Right lung (tissue), 5 donors: Measurements from ENCODE around the gene NDUFAF8. TPM values are rescaled to one million over a fixed set of nuclear protein-coding genes. Genes with fewer than 3 reads are reported as not detected.
A peak's percentile ranks its signal among the peaks of the same experiment; 100 is the strongest.

Source experiments
- DNase-seq, 2 donors: peaks; one replicate each; pipeline ENCODE4 v3.0.0-alpha.2; 2013
- polyA plus RNA-seq, 5 donors: library from polyadenylated mRNA; unstranded; fragments of 120-200 nt; gene quantifications; one replicate each; pipeline versions ENCODE4 v1.2.1 to v1.2.3, GENCODE V29; 2013; ENCODE audit warnings: inconsistent platforms in 1 of 5, low replicate concordance in 1 of 5; ENCODE audit not compliant: insufficient read length in 5 of 5, insufficient read depth in 1 of 5

NDUFAF8 gene
- polyA plus RNA-seq, 5 donors = 37.7 to 56.8 (median 41.3) TPM

DNA sequence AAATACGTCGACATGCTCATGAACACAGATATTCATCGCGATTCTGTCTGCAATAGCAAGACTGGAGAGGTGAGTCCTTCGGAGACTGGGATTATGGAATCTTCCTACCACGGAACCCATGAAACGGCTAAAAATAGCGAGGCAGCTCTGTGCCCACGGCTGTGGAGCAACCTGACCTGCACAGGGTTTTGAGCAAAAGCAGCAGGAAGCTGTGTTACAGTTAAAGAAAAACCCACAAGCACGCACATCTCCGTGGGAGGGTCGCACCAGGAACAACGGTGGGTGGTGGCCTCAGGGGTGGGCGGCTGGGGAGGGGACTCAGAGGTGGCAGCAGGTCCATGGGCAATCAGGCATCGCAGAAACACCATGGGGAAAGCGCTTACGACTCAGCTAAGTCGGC is 31.2 kb downstream of the NDUFAF8 start:
- no peak for DNase-seq

DNA sequence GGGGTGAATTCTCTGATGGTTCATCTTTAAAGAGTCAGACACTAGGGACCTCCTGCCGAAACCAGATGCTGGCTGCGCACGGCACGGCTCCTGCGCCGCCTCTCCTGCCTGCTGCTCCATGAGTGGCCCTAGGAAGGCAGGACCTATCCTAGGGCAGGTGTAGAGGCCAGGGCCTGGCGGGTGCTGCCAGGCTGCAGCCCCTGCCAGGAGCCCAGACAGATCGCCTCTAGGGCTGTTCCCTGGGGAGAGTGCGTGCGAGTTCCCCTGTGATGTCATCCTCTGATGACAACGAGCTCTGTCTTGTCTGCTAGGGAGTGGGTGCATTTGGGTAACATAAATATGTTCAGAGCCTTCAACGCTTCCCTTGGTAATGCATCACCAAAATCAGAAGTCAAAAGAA is 32.1 kb downstream of the NDUFAF8 start:
- DNase-seq = no peak

DNA sequence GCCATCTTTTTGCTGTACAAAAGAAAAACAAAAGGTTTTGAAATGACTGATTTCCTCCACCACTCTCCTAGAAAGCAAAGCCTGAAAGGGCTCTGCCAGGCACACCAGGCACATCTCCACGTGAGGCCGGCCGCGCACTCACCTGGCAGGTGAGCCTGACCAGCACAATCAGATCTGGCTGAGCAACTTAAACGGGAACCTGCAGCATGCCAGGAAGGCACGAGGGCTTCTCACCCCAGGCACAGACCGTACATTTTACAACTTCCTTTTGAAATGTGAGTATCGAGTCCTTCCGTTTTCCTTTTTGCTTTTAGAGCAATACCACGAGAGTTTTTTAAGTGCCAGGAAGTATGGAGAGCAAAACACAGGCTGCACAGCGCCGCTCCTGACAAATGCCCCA is 33.5 kb downstream of the NDUFAF8 start:
- no peak for DNase-seq

DNA sequence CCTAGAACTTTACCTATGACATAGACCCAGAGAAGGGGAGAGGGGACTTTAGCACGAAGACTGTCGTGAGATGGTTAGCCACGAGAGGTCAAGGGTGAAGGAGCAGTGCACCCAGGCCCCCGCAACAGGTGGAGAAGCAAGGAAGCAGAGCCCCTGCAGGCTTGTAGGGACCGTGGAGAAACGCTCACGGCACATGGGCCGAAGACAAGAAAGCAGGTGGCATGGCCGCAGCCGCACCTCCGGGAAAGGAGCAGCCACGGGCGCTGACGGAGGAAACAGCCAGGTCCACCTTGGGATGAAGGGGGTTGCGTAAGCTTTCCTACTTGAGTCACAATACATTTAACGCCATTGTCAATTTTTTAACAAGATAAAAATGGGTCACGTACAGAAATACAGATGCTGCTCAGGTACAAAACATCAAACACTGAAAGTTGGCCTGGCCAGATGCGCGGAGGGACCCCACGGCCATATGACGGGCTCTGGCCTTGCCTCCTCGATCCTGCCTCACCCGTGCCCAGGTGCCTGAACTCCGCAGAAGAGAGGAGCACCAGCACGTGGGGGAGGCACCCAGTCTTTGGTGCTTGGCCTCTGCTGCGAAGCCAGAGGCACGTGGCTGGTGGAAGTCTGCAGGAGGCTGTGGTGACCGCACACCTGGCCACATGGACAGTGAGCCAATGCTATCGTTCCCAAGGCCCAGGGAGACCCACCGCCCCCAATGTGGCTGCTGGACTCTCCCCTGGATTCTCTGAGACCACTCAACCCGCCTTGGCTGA is 34.8 kb downstream of the NDUFAF8 start:
- no peak for DNase-seq

DNA sequence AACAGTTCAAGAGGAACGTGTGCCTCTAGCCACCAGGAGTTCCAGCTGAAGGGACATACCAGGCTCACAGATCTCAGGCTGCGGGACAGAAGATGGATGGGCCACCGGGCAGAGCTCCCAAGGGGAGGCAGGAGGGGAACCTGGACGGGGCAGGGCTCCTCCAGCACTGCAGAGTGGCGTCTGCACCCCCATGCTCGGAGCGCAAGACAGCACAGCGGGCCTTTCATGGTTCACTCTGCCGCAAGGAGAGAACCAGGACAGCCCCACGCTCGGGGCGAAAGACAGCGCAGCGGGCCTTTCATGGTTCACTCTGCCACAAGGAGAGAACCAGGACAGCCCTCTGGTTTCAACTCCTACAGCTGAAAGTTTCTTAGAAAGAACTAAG is 35.3 kb downstream of the NDUFAF8 start:
- DNase-seq = no peak

DNA sequence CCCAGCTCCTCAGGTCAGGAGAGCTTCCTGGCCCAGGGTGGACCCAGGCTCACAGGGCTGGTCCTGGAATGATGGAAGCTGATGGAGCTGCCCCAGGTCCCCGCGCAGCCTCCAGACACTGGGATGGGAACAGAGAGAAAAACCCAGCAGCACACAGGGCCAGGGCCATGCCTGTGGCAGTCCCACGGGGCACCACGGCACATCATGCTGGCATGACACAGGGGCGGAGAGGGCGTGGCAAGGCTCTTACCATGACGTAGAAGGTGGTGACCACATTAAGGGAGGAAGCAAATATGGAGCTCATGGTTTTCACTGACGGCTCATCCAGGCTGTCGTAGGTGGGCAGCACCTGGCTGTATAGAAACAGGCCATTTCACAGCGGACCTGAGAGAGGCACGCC is 37.7 kb downstream of the NDUFAF8 start:
- no peak for DNase-seq

DNA sequence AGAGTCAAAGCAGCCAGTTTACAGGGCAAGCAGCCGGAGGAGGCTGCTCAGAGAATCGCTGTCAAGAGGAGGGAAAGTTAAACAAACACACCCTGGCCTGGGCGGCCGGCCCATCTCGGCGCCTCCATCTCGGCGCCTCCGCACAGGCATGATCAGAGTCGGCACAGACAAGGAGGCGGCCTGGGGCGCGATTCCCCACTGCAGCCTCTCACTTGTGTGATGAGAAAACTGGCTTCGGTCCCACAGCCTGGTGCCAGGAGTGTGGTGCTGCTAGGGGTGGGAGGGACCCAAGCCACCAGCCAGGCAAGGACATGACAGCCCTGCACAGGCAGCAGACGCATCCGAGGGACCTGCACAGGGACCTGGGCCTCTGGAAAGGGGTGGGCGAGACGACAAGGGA is 38.3 kb downstream of the NDUFAF8 start:
- peak; percentile 70 to 80 for DNase-seq

DNA sequence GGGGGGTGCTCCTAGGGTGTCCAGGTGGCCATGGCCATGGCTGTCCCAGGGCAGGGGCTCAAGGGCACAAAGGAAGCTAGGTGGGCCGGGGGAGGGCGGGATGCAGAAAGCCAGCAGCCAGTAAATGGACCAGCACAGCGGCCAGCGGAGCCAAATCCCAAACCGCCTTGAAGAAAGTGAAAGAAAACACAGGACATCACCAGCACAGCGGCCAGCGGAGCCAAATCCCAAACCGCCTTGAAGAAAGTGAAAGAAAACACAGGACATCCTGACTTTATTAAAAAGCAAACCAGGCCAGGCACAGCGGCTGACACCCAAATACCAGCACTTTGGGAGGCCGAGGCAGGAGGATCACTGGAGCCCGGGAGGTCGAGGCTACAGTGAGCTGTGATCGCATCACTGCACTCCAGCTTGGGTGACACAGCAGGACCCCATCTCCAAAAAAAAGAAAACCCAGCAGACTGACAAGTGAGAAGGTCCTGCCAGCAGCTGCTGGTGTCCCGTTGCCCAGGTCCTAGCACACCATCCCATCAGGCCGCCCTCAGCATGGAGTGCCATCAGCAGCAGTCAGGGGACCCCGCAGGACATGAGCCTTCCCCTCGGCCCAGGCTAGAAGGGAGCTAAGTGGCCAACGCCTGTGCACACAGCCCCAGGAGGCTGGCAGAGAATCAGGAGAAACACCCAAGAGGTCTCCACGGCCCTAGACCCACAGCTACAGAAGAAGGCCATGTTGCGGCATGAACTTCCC is 39.0 kb downstream of the NDUFAF8 start:
- DNase-seq = no peak

DNA sequence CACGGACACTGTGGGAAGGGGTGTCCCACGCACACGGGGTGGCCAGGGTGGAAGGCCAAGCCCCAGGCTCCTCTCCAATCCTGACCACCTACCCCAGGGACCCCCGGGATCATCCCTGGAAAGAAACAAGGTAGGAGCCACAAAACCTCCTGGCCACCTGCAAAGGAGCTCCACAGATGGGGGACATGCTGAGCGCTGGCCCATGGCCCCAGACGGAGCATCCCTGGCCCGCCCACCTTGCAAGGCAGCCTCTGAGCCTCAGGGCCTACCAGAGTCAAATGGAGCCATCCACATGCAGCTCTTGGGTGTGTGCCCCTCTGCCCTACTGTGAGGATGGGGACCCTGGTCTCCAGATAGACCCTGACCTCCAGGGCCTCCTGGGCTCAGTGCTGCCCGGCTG is 39.7 kb downstream of the NDUFAF8 start:
- no peak for DNase-seq

DNA sequence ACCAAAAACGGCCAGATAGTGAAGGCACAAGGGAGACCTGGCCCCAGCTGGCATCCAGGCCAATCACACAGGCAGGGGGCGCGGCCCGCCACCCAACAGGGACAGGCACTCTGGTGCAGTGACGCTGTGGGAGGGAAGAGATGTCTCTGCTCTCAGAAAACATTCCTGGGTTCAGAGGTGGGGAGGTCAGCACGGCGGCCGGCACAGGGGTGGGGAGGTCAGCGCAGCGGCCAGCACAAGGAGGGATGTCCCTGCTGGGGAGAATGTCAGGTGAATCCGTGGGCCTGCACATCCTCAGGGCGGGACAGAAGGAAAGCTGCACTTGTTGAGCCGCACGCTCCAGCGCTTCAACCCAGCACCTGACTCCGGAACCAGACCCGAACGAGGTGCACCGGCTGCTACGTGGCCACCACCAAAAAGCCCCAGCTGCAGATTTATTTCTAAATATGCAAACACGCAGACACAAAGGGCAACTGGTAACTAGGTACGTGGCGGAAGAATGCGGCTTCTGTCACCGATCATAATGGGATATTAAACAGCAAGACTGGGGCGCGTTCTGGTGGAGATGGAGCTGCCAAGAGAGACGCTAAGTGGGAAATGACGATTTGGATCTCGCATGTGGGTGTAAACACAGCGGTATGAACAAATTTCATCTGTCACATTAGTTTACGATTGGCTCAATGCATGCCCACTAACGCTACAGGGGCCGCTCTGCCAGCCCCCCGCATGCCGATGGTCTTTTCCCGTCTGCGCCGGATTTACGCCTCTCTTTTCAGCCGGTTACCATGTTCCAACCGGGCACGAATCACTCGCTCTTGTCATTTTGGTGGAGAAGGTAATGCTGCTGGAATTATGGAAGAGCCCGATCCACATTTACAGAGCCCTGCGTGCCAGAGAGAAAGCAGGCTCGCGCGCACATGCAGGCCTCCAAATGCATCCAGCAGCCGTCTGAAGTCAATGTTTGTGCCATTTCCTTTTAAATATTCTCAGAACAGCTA is 40.5 kb downstream of the NDUFAF8 start:
- no peak for DNase-seq

DNA sequence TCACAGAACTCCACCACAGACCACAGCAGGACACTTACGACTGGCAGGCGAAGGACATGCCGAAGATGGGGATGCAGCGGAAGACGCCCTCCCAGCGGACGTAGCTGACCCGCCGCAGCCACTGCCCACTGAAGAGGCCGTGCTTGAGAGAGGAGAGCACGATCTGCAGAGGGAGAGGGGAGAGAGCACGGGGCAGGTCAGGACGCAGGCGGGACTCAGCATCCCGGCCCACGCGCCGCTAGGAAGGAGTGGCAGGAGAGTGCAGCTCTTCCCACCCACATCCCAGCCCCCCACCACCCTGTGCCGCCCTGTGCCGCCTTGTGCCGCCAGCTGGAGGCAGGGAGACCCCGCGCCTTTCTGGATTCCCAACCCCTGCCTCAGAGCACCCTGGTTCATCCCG is 41.5 kb downstream of the NDUFAF8 start:
- no peak for DNase-seq

DNA sequence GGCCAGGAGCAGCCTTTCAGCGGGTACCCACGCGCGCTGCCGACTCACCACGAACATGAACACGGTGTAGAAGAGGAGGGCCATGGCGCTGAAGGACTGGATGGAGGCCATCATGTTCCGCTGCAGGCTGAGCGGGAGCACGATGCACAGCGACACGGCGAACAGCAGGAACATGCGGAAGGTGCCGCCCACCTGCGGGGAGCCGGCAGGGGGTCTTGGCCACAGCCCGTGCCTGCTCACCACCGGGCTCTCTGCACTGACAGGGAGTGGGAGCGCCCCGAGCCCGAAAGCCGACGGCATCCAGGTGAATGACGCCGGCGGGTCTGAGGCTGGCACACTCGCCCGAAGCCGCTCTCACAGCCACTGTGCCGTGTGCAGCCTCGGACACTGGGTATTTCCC is 43.0 kb downstream of the NDUFAF8 start:
- DNase-seq = no peak

DNA sequence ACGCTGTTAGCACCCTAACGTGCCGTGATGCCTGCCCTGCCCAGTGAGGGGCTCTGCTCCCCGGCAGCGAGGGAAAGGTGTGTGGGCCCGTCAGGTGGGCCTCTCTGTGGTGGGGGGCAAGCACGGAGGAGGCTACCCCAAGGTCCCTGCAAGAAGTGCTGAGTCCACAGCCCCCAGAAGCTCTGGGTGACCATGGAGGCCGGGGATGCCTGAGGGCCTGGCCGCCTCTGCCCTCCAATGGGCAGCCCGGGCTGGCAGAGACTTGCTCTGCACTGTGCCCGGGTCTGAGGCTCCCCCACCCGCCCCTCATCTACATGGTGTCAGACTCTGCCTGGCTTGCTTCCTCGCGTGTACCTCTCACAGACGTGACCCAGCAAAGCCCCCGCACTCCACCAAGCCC is 43.8 kb downstream of the NDUFAF8 start:
- no peak for DNase-seq

DNA sequence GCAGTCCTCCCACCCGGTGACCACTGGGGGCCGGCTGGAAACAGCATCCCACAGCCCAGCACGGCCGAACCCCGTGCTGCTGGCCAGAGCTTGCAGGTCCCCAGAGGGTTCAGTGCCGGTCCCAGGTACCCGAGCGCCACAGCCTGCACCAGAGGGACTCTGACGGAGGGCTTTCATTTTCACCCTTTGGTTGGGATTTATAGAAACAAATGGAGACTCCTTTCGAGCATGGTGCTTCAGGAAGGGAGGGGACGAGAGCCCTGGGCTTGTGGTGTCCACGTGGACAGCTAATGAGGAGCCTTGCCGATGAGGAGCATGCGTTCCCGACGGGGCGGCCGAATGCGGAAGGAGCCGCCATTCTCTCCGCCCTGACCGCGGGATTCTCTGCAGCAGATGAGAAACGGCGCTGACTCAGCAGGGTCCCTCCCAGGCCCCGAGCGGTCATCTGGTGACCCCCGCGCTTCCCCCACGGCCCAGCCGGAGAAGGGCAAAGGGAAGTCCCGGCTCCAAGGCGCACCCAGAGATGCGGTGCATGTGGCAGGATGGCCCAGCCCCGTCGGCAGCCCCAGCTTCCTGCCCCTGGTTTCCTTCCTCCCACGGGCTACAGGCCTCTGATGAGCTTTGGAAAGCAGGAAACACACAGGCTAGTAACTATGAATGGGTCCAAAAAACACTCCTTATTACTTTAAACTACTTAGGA is 46.2 kb downstream of the NDUFAF8 start:
- DNase-seq = peak in 1 of 2 donors; percentile 43

DNA sequence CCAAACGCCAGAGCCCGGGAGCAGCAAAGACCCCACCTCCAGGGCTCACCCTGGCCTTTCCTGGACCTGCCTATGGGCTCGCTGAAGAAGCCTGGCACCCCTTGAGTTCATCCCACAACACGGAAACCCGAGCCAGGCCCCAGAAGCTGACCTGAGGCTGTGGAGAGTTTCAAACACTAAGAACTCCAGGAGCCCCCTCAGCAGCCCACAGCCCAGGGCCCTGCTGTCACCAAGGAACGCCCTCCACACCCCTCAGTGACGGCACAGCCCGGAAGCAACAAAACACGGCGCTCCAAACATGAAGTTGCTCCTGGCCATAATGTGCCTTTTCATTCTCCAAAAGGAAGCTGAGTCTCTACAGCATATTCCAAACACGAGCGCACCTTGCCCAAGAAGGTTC is 46.8 kb downstream of the NDUFAF8 start:
- no peak for DNase-seq

DNA sequence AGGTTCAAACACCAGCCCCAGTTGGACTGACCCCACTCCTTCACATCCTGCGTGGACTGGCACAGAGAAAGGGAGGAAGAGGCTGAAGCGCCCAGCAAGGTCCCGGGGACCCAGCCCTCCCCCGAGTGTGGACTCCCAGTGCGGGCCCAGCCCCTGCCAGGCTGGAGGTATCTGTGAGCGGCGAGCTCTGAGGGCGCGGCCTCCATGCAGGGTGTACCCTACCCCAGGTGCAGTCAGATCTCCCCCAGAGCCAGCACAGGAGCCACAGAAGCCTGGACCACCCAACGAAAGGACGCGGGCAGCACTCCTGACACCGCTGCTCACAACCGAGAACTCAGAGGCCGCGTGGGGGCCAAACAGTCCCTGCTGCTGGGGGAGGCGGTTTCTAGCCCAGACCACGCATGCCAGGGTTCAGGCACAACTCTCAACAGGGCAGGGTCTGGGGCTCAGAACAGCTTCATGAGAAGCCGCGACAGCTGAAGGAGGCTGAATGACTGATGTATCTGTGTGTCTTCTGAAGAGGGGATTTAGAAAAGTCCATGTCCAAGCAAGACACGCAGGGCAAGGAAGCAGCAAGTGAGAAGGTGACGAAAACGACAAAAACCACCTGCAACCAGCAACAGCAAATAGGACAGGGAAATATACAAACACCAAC is 47.5 kb downstream of the NDUFAF8 start:
- DNase-seq = no peak

DNA sequence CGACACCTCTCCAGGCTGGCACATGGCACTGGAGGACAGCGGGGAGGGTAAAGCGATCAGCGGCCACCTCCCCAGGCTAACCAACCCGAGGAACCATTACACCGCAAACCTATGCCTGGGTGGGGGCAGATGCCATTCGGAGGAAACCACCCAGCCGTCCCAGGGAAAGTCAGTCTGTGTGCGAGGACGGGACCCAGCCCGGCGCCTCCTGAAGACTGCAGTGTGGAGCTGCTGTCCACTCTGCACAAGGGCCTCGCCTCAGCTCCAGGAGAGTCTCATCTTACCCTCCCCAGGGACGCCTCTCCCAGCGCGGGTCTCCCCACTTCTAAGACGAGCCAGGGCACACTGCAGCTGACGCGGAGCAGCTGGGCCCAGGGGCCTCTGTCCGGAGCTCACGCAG is 48.0 kb downstream of the NDUFAF8 start:
- DNase-seq = no peak

DNA sequence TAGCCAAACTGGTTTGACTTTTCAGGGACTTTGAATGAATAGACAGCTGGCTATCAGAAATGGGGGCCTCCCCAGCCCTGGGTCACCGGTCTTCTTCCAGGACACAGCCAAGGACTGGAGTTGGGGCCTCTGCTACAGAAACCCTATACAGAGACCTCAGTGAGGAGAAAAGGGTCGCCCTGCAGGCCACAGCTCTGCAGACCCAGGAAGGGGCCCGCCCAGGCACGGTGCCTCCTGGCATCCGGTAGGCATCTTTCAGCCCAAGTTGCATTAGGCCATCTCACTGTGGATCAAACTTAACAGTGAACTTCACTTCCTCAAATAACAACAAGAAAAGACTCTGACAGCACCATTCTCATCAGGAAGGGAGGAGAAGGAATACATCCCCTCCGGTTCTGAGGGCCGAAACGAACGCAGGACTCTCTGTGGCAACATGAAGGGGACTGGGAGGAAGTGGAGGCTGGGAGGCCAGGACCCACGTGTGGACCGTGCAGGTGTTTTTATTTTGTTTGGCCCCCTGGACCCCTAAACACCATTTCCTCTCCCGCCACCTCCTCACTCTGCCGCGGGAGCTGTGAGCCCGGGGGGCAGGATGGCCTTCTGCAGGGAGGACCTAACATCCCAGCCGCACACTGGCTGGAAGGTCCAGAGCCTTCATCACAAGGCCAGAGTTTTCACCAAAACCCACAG is 48.8 kb downstream of the NDUFAF8 start:
- DNase-seq = no peak

DNA sequence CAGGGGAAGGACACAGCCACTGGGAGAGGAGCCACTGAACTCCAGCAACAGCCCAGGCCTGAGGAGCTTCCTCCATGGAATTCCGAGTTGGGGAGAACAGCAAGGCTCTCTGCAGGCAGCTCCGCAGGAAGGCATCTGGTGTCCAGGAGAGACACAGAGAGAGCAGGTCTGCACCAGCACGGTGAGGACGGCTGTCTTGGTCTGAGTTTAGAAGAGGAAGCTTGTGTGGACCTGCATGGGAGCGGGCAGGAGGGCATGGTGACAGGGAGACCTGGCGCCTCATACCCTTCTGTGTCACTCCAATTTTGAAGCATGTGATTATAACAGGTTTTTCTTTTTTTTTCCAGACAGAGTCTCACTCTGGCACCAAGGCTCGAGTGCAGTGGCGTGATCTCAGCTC is 49.6 kb downstream of the NDUFAF8 start:
- DNase-seq = no peak

DNA sequence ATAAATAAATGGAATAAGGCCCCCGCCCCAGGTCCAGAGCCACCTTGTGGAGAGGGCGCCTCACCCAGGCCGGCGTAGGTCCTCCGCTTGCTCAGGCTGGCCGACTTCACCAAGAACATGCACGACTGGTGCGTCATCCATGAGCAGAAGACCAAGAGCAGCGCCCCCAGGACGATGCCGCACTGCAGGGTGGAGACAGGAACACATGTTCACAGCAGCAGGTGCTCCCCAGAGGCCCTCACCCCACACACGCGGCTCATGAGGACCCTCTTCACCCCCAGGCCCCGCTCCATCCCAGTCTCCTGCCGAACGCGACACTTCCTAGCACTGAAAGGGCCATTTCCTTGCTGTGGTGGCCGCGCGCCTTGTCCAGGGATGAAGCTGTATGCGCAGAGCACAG is 50.5 kb downstream of the NDUFAF8 start:
- no peak for DNase-seq
